Lower leg skin (tissue), 3 donors: ENCODE measurements around the gene KRT2.

Experiments used
- POLR2A ChIP-seq, 2 donors: fragments of 450-650 bp; IDR thresholded peaks; one replicate each; pipeline ENCODE4 v1.6.1; 2016 to 2017; ENCODE audit warnings: antibody characterized with exemption in 2 of 2, mild to moderate bottlenecking in 1 of 2, moderate library complexity in 1 of 2
- TF ChIP-seq, protein P1 (sequence below), 3 donors: fragments of 450-650 bp; IDR thresholded peaks; one replicate each; pipeline ENCODE4 v1.5.1; 2016; ENCODE audit warnings: antibody characterized with exemption in 3 of 3, mild to moderate bottlenecking in 3 of 3, moderate library complexity in 2 of 3

DNA sequence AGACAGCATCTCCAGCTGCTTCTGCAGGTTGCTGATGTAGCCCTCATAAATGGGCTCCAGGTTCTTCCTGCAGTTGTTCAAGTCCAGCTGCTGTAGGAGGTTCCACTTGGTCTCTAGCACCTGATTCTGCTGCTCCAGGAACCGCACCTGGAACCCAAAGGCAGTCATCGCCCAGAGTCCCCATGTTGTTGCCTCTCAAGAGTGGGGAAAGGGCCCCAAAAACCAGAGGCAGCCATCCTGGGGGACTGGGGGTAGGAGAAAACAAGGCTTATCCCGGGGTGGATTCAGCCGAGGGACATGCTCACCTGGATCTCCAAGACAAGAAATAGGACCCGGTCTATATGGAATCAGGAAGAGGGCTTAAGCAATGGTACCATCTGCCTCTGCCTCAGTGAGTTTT, 53.0 kb downstream of the KRT2 start:
- TF ChIP-seq, protein P1, sequence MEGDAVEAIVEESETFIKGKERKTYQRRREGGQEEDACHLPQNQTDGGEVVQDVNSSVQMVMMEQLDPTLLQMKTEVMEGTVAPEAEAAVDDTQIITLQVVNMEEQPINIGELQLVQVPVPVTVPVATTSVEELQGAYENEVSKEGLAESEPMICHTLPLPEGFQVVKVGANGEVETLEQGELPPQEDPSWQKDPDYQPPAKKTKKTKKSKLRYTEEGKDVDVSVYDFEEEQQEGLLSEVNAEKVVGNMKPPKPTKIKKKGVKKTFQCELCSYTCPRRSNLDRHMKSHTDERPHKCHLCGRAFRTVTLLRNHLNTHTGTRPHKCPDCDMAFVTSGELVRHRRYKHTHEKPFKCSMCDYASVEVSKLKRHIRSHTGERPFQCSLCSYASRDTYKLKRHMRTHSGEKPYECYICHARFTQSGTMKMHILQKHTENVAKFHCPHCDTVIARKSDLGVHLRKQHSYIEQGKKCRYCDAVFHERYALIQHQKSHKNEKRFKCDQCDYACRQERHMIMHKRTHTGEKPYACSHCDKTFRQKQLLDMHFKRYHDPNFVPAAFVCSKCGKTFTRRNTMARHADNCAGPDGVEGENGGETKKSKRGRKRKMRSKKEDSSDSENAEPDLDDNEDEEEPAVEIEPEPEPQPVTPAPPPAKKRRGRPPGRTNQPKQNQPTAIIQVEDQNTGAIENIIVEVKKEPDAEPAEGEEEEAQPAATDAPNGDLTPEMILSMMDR (IDR thresholded peaks at IDR 0.05), result no peak
- no peak for TF ChIP-seq POLR2A (IDR thresholded peaks at IDR 0.05)
